HepG2 (cell line): ENCODE measurements around the gene TEX19. TPM values are rescaled to one million over a fixed set of nuclear protein-coding genes. Genes with fewer than 3 reads are reported as not detected.
A peak's percentile ranks its signal among the peaks of the same experiment; 100 is the strongest.

ENCODE experiments used
- GATAD2A ChIP-seq: IDR thresholded peaks from 2 replicates; pipeline ENCODE4 v1.6.1; 2016
- HOXD1 ChIP-seq: sonication (generic); formaldehyde crosslinking; IDR thresholded peaks from 2 replicates; pipeline ENCODE4 v1.5.0; 2020; ENCODE audit warnings: missing genetic modification reagents
- KLF12 ChIP-seq: sonication (generic); formaldehyde crosslinking; IDR thresholded peaks from 2 replicates; pipeline ENCODE4 v1.4.0; 2020; ENCODE audit warnings: missing genetic modification reagents, borderline replicate concordance
- MED8 ChIP-seq: sonication (generic); formaldehyde crosslinking; IDR thresholded peaks from 2 replicates; pipeline ENCODE4 v1.8.1; 2023; ENCODE audit warnings: mild to moderate bottlenecking, missing genetic modification reagents; ENCODE audit not compliant: insufficient replicate concordance
- ZBTB40 ChIP-seq, 2 experiments: fragments of 450-650 bp in 1 of 2; sonication (generic) in 1 of 2; formaldehyde crosslinking in 1 of 2; IDR thresholded peaks; 2 replicates each; pipeline versions ENCODE4 v1.6.1 to v1.8.0; 2016 to 2022; ENCODE audit warnings: antibody characterized with exemption in 1 of 2, mild to moderate bottlenecking in 1 of 2, missing genetic modification reagents in 1 of 2
- ZNF20 ChIP-seq: sonication (generic); formaldehyde crosslinking; IDR thresholded peaks from 2 replicates; pipeline ENCODE4 v1.4.0; 2020; ENCODE audit warnings: mild to moderate bottlenecking, moderate library complexity, missing genetic modification reagents
- ZNF235 ChIP-seq: sonication (generic); formaldehyde crosslinking; IDR thresholded peaks from 2 replicates; pipeline ENCODE4 v1.8.1; 2023; ENCODE audit warnings: mild to moderate bottlenecking, missing genetic modification reagents, borderline replicate concordance
- ZNF318 ChIP-seq: sonication (generic); formaldehyde crosslinking; IDR thresholded peaks from 2 replicates; pipeline ENCODE4 v1.4.0; 2020; ENCODE audit warnings: mild to moderate bottlenecking, missing genetic modification reagents
- ZNF563 ChIP-seq: sonication (generic); formaldehyde crosslinking; IDR thresholded peaks from 2 replicates; pipeline ENCODE4 v1.8.0; 2022; ENCODE audit warnings: mild to moderate bottlenecking, moderate library complexity, missing genetic modification reagents
- ZNF780A ChIP-seq: sonication (generic); formaldehyde crosslinking; IDR thresholded peaks from 2 replicates; pipeline ENCODE4 v1.8.0; 2022; ENCODE audit warnings: mild to moderate bottlenecking, missing genetic modification reagents, moderate library complexity
- polyA plus RNA-seq, 8 experiments: library from polyadenylated mRNA; depleted of rRNA in 3 of 8; stranded (reverse) in 7 of 8; unstranded in 1 of 8; fragments of >200 nt; fragmentation: Illumina TruSeq in 4 of 8; extraction: Trizol in 4 of 8; gene quantifications; 2 replicates each; pipeline versions ENCODE4 v1.2.1 to v1.2.3, GENCODE V29; 2011 to 2016; ENCODE audit warnings: low read depth in 4 of 8, missing spikeins in 1 of 8, mixed read lengths in 1 of 8; ENCODE audit not compliant: insufficient read depth in 1 of 8
- total RNA-seq, 5 experiments: library from RNA; depleted of rRNA; stranded (reverse); fragments of >200 nt; fragmentation: Illumina TruSeq; extraction: Trizol; gene quantifications; 2 replicates each; pipeline ENCODE4 v1.2.3, GENCODE V29; 2016; ENCODE audit warnings: low read depth in 1 of 5

Gene TEX19
- total and polyA plus RNA-seq, 2 of the 13 experiments (the other 11 are each of a cell fraction or from before 2014, with no cell fraction given), result 1.3 to 6.0 TPM

DNA sequence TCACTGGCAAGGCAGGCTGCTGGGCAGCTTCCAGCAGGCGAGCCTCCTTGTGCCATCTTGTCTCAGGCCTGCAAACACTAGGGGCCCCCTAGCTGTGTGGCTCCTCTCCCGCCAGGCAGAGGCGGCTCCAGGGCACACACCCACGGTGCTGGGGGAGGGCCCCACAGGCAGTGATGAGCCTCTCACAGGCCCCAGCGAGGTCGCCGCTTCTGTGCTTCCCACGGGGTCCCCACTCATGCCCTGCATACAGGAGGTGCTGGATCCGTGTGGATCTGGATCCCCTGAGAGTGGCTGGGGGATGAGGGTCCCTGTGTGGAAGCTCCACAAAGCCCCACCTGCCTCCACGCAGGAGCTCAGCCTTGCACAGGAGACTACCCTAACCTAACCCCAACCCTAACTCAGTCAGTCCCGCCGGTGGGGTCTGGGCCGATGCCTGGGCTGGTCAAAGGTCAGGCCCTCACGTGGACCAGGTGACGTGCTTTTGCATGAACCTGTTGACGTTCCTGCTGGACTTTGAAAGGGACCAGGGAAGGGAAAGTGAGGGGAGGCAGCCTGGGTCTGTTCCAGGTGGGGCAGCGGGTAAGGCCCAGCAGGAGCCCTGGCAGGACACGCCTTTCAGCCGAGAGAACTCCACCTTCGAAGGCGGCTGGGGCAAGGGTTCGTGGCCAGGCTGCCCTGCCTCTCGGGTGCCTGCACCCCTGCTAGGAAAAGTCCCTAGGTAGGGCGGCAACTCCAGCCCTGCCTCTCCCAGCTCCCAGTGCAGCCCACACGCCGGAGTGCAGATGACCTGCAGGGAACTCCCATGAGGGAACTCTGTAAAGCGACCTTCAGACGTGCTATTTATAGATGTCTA is 30.7 kb upstream of the TEX19 start (continued):
- no peak for TF ChIP-seq ZBTB40 (IDR thresholded peaks at IDR 0.05)
- peak; percentile 76; the same call in 1 of the 2 replicates for TF ChIP-seq ZBTB40 (CRISPR knock-in tag; IDR thresholded peaks at IDR 0.05)
- peak; percentile 95 for TF ChIP-seq GATAD2A
- peak; percentile 95; the same call in 1 of the 2 replicates for TF ChIP-seq KLF12
- no peak for TF ChIP-seq ZNF20 (CRISPR knock-in tag)
- TF ChIP-seq ZNF235 (CRISPR knock-in tag), result 0 out of 2 replicates have a peak, but pooled peaks have one; percentile 36
- peak; percentile 90; the same call in 1 of the 2 replicates for TF ChIP-seq ZNF563 (CRISPR knock-in tag)
- TF ChIP-seq MED8, result peak; percentile 79
- no peak; the same call in 1 of the 2 replicates for TF ChIP-seq ZNF780A (CRISPR knock-in tag)
- TF ChIP-seq ZNF318 (CRISPR knock-in tag), result peak; percentile 25; the same call in 1 of the 2 replicates
- peak; percentile 89 for TF ChIP-seq HOXD1 (CRISPR knock-in tag)
